ENCODE measurements around the gene ITIH2. TPM values are rescaled to one million over a fixed set of nuclear protein-coding genes. Genes with fewer than 3 reads are reported as not detected.
"Not testable (repeated sequence)": the region's sequence is repeated elsewhere in the genome, so short reads cannot be mapped to it uniquely, and the experiment has no call there.

Gene ITIH2
- total and polyA plus RNA-seq, 8 donors: 0.05 to 3.3 TPM; not detected in 6

DNA sequence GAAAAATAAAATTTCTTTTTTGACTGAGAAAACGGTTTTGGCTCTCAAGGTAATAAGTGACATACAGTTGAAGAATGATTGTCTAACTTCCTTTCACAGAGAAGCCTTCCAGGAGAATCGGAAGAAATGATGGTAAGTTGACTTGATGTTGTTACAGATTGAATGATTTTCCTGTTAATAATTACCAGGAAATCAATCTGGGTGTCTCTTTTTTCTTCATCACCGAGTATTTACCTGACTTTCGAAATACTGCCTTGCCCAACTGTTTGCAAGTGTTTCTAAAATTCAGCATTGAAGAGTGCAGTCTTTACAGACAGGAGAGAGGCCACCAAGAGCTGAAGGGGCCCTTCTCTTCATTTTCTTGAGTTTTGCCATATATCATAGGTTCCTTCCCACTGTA is 4.0 kb downstream of the ITIH2 start:
- no peak overlapping the region for H3K4me3 ChIP-seq
- H3K27ac ChIP-seq: no peak overlapping the region
- no peaks in the 10 kb centered on the region for H3K4me1 ChIP-seq
- no peaks in the 10 kb centered on the region for H3K9me3 ChIP-seq
- TF ChIP-seq POLR2A (IDR thresholded peaks at IDR 0.05) (no peak), POLR2AphosphoS5 (IDR thresholded peaks at IDR 0.05) (no peak), EP300 (IDR thresholded peaks at IDR 0.05) (no peak)
- TF ChIP-seq, protein P1, sequence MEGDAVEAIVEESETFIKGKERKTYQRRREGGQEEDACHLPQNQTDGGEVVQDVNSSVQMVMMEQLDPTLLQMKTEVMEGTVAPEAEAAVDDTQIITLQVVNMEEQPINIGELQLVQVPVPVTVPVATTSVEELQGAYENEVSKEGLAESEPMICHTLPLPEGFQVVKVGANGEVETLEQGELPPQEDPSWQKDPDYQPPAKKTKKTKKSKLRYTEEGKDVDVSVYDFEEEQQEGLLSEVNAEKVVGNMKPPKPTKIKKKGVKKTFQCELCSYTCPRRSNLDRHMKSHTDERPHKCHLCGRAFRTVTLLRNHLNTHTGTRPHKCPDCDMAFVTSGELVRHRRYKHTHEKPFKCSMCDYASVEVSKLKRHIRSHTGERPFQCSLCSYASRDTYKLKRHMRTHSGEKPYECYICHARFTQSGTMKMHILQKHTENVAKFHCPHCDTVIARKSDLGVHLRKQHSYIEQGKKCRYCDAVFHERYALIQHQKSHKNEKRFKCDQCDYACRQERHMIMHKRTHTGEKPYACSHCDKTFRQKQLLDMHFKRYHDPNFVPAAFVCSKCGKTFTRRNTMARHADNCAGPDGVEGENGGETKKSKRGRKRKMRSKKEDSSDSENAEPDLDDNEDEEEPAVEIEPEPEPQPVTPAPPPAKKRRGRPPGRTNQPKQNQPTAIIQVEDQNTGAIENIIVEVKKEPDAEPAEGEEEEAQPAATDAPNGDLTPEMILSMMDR (IDR thresholded peaks at IDR 0.05): no peak
- H3K27me3 ChIP-seq: peaks cover 0 to 31% (median 11%) of the 10 kb centered on the region in 3 donors
- intact Hi-C loops (cut with DNase I; ENCODE audit: low total_unique reads): no loop called here
- no peaks in the 10 kb centered on the region for H3K36me3 ChIP-seq
- DNase-seq: peak in 1 of 2 donors; percentile 16
- WGBS, 5 donors: 45 to 57% (median 54%) methylated on average over 4 of the region's 4 CpGs

DNA sequence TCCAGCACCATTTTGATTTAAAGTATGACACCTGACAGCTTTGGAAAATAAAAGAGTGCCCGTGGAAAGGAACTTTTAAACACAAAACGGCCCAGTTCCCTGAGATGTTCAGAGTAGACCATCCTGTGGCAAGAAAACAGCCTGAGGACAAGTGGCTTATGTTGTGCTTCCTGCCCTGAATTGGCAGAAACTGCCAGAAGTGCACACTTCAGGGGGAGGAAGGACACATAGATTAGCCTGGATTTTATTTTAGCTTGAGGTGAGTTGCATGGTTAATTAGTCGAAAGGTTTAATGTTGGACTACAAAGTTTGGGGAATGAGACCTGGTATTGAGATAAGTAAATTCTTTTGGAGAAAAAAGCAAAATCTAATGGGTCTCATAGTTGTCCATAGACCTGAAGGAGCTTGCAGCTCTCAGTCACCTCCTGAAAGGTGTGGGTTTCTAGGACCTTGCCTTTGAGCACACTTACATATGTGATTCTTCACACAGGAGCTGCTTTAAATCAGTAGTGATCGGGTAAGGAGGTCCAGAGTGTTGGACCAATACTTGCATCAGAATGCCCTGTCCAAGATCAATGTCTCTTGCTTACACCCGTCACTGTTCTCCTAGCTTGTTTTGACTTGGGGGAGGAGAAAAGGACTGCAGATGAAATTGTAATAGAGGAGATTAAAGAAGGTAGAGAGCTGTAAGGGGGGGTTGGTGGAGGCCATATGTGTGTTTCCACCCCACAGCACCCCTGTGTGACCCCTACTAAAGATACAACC is 4.9 kb downstream of the ITIH2 start:
- TF ChIP-seq, protein P1 (IDR thresholded peaks at IDR 0.05): no peak
- no peak for TF ChIP-seq POLR2A (IDR thresholded peaks at IDR 0.05)
- no peak for TF ChIP-seq EP300 (IDR thresholded peaks at IDR 0.05)
- no peak for TF ChIP-seq POLR2AphosphoS5 (IDR thresholded peaks at IDR 0.05)
- Histone ChIP-seq H3K36me3 (no peaks in the 10 kb centered on the region), H3K4me3 (no peak overlapping the region), H3K4me1 (no peaks in the 10 kb centered on the region), H3K27me3 (peaks cover 0 to 25% (median 4%) of the 10 kb centered on the region in 3 donors), H3K9me3 (no peaks in the 10 kb centered on the region), H3K27ac (no peak overlapping the region)
- WGBS, 5 donors: 72 to 88% (median 84%) methylated on average over 5 of the region's 5 CpGs
- intact Hi-C loops (cut with DNase I; ENCODE audit: low total_unique reads): no loop called here
- DNase-seq: no peak

DNA sequence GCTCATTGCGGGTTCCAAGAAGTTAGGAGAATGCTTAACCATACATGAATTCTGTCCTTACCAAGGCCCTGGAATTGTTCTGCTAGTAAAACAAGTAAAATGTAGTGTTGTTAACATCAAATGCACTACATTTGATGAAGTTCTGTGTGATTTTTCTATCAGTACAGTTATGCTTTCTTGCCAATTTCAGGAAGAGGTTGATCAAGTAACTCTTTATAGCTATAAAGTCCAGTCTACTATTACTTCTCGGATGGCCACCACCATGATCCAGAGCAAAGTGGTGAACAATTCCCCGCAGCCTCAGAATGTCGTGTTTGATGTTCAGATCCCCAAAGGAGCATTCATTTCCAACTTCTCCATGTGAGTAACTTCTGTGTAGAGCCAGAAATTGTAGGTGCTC is 5.7 kb downstream of the ITIH2 start:
- 93 to 96% (median 96%) methylated on average over 4 of the region's 4 CpGs for WGBS, 5 donors

DNA sequence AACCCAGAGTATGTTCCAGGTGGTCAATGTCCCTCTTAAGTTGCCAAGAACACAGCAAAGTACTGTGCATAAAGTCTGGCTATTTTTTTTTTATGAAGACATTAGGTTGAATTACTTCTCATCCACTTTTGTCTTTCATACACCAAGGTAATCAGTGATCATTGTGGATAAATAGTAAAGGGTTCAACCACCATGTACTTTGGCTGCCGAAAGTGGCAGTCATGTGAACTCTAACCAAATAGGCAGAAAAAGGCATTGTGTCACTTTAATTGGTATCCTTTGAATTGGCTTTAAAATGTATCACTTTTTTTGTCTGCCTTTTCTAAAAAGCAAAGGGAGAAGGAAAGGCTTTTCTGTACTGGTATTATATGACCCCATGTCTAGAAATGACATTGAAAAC is 7.3 kb downstream of the ITIH2 start:
- no peaks in the 10 kb centered on the region for H3K9me3 ChIP-seq
- H3K4me1 ChIP-seq: no peaks in the 10 kb centered on the region
- H3K4me3 ChIP-seq: no peak overlapping the region
- no peak overlapping the region for H3K27ac ChIP-seq
- H3K36me3 ChIP-seq: no peaks in the 10 kb centered on the region
- H3K27me3 ChIP-seq: peaks cover 0 to 11% (median under 1%) of the 10 kb centered on the region in 3 donors
- intact Hi-C loops (cut with DNase I; ENCODE audit: low total_unique reads): no loop called here
- DNase-seq: no peak
- WGBS, 5 donors: 67 to 86% (median 82%) methylated on average over 1 of the region's 1 CpG
- no peak for TF ChIP-seq EP300 (IDR thresholded peaks at IDR 0.05)
- TF ChIP-seq POLR2A (IDR thresholded peaks at IDR 0.05): no peak
- TF ChIP-seq POLR2AphosphoS5 (IDR thresholded peaks at IDR 0.05): no peak
- TF ChIP-seq, protein P1 (IDR thresholded peaks at IDR 0.05): no peak

More for the DNA sequence above, 5.7 kb downstream of the ITIH2 start:
- Histone ChIP-seq H3K4me1 (no peaks in the 10 kb centered on the region), H3K36me3 (no peaks in the 10 kb centered on the region), H3K27me3 (peaks cover 0 to 25% (median 4%) of the 10 kb centered on the region in 3 donors), H3K9me3 (no peaks in the 10 kb centered on the region), H3K4me3 (no peak overlapping the region), H3K27ac (no peak overlapping the region)
- no peak for DNase-seq
- TF ChIP-seq EP300 (IDR thresholded peaks at IDR 0.05) (no peak), POLR2A (IDR thresholded peaks at IDR 0.05) (no peak), POLR2AphosphoS5 (IDR thresholded peaks at IDR 0.05) (no peak)
- TF ChIP-seq, protein P1 (IDR thresholded peaks at IDR 0.05): no peak
- intact Hi-C loops (cut with DNase I; ENCODE audit: low total_unique reads): no loop called here

GRCh38 chr10:7711075-7711474 is 8.0 kb downstream of the ITIH2 start:
- DNase-seq; H3K27me3 ChIP-seq; H3K27ac ChIP-seq; H3K36me3 ChIP-seq; H3K4me1 ChIP-seq; H3K9me3 ChIP-seq; intact Hi-C loops (cut with DNase I; ENCODE audit: low total_unique reads); H3K4me3 ChIP-seq: not testable (repeated sequence)
- WGBS, 5 donors: 81 to 91% (median 87%) methylated on average over 5 of the region's 5 CpGs

Data from stomach (tissue), 9 donors.